OCI-LY1 (cell line): Measurements from ENCODE around the gene LTBP2.

Source experiments
- H2AFZ ChIP-seq: fragments of 200-600 bp; sonication (generic), shearing (Covaris generic); 2 replicates; pipeline ENCODE4 v1.6.0; 2014; ENCODE audit warnings: antibody characterized with exemption, mild to moderate bottlenecking, low read length
- H3F3A ChIP-seq: fragments of 200-600 bp; sonication (generic), shearing (Covaris generic); 2 replicates; pipeline ENCODE4 v1.6.0; 2014; ENCODE audit warnings: mild to moderate bottlenecking, antibody characterized with exemption, low read length, moderate library complexity; ENCODE audit not compliant: insufficient read depth
- H3K27ac ChIP-seq: fragments of 200-600 bp; sonication (generic); 2 replicates; pipeline ENCODE4 v1.5.1; 2014; ENCODE audit warnings: low read length, mixed run types, mild to moderate bottlenecking, low read depth; ENCODE audit not compliant: poor library complexity, severe bottlenecking
- H3K27me3 ChIP-seq: fragments of 200-600 bp; sonication (generic); 2 replicates; pipeline ENCODE4 v1.6.0; 2014; ENCODE audit warnings: antibody characterized with exemption, mild to moderate bottlenecking, low read length, moderate library complexity; ENCODE audit not compliant: insufficient read depth
- H3K36me3 ChIP-seq: fragments of 200-600 bp; sonication (generic); 2 replicates; pipeline ENCODE4 v1.6.1; 2014; ENCODE audit warnings: mild to moderate bottlenecking, antibody characterized with exemption, low read length, moderate library complexity, mixed read lengths; ENCODE audit not compliant: insufficient read depth
- H3K4me1 ChIP-seq: fragments of 200-600 bp; sonication (generic); 2 replicates; pipeline ENCODE4 v1.5.1; 2014; ENCODE audit warnings: mild to moderate bottlenecking, low read length, moderate library complexity; ENCODE audit not compliant: insufficient read depth, severe bottlenecking
- H3K4me2 ChIP-seq: fragments of 200-600 bp; sonication (generic), shearing (Covaris generic); 2 replicates; pipeline ENCODE4 v1.6.1; 2014; ENCODE audit warnings: low read length
- H3K4me3 ChIP-seq: fragments of 200-600 bp; sonication (generic); 2 replicates; pipeline ENCODE4 v1.5.1; 2014; ENCODE audit warnings: low read length, low read depth, mild to moderate bottlenecking, mixed read lengths; ENCODE audit not compliant: poor library complexity, severe bottlenecking
- H3K79me2 ChIP-seq: fragments of 200-600 bp; shearing (Covaris generic); 2 replicates; pipeline ENCODE4 v1.6.1; 2016; ENCODE audit warnings: mixed run types, low read length, mixed read lengths; ENCODE audit not compliant: insufficient read depth
- H3K9ac ChIP-seq: fragments of 200-600 bp; sonication (generic), shearing (Covaris generic); 2 replicates; pipeline ENCODE4 v1.6.1; 2014; ENCODE audit warnings: mild to moderate bottlenecking, low read length, mixed read lengths
- H3K9me2 ChIP-seq: fragments of 200-600 bp; sonication (generic), shearing (Covaris generic); 2 replicates; pipeline ENCODE4 v1.6.1; 2014; ENCODE audit warnings: low read depth, mild to moderate bottlenecking, low read length, mixed read lengths
- H3K9me3 ChIP-seq: fragments of 200-600 bp; shearing (Covaris generic); 2 replicates; pipeline ENCODE4 v1.6.1; 2014; ENCODE audit warnings: low read length, mixed read lengths
- H4K20me1 ChIP-seq: fragments of 200-600 bp; sonication (generic), shearing (Covaris generic); 2 replicates; pipeline ENCODE4 v1.6.0; 2016; ENCODE audit warnings: mild to moderate bottlenecking, low read length; ENCODE audit not compliant: insufficient read depth
- EZH2 ChIP-seq: fragments of 200-600 bp; sonication (generic), shearing (Covaris generic); IDR thresholded peaks from 2 replicates; pipeline ENCODE4 v1.8.0; 2017; ENCODE audit warnings: borderline replicate concordance, mixed run types, mild to moderate bottlenecking, antibody characterized with exemption, low read length, moderate library complexity, mixed read lengths
- TF ChIP-seq, protein P1 (sequence below): fragments of 200-600 bp; sonication (generic), shearing (Covaris generic); IDR thresholded peaks from 2 replicates; pipeline ENCODE4 v1.5.1; 2017; ENCODE audit warnings: mild to moderate bottlenecking, antibody characterized with exemption, low read length, moderate library complexity, mixed read lengths

Gene LTBP2

DNA sequence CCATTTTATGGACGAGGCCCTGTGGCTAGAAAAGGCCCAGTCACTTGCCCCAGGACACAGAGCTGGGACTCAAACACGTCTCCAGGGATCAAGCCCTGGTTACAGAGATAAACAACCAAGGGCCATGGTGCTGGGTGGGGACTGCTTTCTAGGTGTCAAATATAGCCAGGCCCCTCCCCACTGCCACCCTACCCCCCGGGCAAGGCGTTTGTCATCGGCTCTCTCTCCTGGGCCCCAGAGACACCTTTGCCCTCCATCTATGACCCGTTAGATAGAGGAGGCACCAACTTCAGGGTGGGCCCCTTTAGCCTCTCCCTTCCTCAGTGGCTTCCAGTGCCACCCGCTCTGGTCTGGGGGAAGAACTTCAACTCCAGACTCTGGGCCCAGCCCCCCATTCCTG lies 18.0 kb downstream of the LTBP2 start:
- H3K27ac ChIP-seq: no peak overlapping the region
- H3K36me3 ChIP-seq: no peaks in the 10 kb centered on the region

DNA sequence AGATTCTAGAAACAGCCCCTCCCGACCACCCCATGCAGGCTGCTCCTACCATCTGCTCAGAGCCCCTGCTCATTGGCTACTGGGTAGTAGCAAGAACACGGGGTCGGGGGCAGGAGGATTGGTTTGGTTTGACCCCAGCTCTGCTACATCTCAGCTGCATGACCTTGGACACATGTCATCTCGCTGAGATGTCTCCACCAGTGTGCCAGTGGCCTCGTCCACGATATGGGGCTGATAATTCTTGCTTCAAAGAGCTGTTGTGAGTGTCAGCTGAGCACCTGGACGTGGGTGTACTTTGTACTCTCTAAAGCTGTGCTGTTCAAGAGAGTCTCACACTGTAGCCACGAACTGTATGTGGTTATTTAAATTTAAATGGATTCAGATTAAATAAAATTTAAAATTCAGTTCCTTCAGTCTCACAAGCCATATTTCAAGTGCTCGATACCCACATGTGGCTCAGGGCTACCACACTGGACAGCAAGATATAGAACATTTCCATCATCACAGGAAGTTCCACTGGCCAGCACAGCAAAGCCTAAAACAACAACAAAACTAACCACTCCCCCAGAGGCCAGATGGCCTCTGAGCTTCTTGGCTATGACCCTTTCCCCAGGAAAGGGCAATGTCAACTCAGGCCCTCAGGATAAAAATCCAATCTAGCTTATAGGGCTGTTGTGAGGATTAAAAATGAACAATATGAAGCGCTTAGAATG lies 18.6 kb downstream of the LTBP2 start:
- H3K79me2 ChIP-seq: no peaks in the 10 kb centered on the region
- H3K9ac ChIP-seq: no peak overlapping the region
- H3K27ac ChIP-seq: no peak overlapping the region
- H3K4me3 ChIP-seq: no peak overlapping the region
- no peaks in the 10 kb centered on the region; the same call in 1 of the 2 replicates for H3K27me3 ChIP-seq
- H3F3A ChIP-seq: no peaks in the 10 kb centered on the region
- peaks cover 12% of the 10 kb centered on the region for H3K4me1 ChIP-seq
- H3K4me2 ChIP-seq: no peak overlapping the region; the same call in 1 of the 2 replicates
- H3K9me3 ChIP-seq: no peaks in the 10 kb centered on the region
- no peaks in the 10 kb centered on the region for H3K36me3 ChIP-seq
- no peaks in the 10 kb centered on the region for H4K20me1 ChIP-seq
- H2AFZ ChIP-seq: no peak overlapping the region
- TF ChIP-seq, protein P1, sequence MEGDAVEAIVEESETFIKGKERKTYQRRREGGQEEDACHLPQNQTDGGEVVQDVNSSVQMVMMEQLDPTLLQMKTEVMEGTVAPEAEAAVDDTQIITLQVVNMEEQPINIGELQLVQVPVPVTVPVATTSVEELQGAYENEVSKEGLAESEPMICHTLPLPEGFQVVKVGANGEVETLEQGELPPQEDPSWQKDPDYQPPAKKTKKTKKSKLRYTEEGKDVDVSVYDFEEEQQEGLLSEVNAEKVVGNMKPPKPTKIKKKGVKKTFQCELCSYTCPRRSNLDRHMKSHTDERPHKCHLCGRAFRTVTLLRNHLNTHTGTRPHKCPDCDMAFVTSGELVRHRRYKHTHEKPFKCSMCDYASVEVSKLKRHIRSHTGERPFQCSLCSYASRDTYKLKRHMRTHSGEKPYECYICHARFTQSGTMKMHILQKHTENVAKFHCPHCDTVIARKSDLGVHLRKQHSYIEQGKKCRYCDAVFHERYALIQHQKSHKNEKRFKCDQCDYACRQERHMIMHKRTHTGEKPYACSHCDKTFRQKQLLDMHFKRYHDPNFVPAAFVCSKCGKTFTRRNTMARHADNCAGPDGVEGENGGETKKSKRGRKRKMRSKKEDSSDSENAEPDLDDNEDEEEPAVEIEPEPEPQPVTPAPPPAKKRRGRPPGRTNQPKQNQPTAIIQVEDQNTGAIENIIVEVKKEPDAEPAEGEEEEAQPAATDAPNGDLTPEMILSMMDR: no peak
- no peak for TF ChIP-seq EZH2
- H3K9me2 ChIP-seq: no peaks in the 10 kb centered on the region

More for the DNA sequence above, 18.0 kb downstream of the LTBP2 start:
- H3K4me3 ChIP-seq: no peak overlapping the region
- no peak overlapping the region for H3K9ac ChIP-seq
- H3K79me2 ChIP-seq: no peaks in the 10 kb centered on the region
- no peaks in the 10 kb centered on the region for H4K20me1 ChIP-seq
- no peak overlapping the region for H3K4me2 ChIP-seq
- H3K27me3 ChIP-seq: no peaks in the 10 kb centered on the region; the same call in 1 of the 2 replicates
- H3K9me3 ChIP-seq: no peaks in the 10 kb centered on the region
- no peaks in the 10 kb centered on the region for H3K9me2 ChIP-seq
- TF ChIP-seq EZH2: no peak
- TF ChIP-seq, protein P1: no peak
- H3K4me1 ChIP-seq: peaks cover 12% of the 10 kb centered on the region
- H3F3A ChIP-seq: no peaks in the 10 kb centered on the region
- H2AFZ ChIP-seq: no peak overlapping the region

DNA sequence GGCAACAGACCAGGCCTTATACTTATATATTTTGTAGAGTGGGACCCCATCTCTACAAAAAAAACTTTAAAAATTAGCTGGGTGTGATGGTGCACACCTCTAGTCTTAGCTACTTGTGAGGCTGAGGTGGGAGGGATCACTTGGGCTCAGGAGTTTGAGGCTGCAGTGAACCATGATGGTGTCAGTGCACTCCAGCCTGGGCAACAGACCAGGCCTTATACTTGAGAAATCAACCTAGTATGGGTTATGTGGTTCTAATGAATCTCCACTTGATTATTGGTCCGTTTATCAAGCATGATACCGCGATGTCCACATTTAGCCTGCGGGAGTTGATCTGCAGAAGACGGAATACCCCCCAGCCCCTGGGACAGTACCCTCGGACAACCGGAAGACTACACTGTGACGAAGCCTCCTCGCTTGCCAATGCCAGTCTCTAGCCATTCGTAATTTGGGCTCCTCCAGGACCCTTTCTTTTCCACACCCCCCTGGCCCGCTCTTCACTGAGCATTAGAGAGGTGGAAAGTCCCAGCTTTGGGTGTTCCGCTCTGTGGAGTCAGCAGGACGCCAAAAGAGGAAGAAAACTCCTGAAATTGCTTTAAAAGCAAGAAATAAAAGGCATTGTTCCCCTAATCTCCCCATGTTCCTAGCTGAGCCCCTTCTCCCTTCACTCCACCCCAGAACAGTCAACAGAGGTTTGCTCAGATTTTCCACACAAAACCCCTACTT lies 19.4 kb downstream of the LTBP2 start:
- Histone ChIP-seq H3K36me3 (no peaks in the 10 kb centered on the region), H4K20me1 (no peaks in the 10 kb centered on the region), H2AFZ (no peak overlapping the region), H3K4me1 (peaks cover 12% of the 10 kb centered on the region), H3K27me3 (no peaks in the 10 kb centered on the region; the same call in 1 of the 2 replicates), H3K27ac (no peak overlapping the region), H3K9me2 (no peaks in the 10 kb centered on the region), H3K4me3 (no peak overlapping the region), H3F3A (no peaks in the 10 kb centered on the region), H3K4me2 (no peak overlapping the region; the same call in 1 of the 2 replicates), H3K79me2 (no peaks in the 10 kb centered on the region), H3K9ac (no peak overlapping the region), H3K9me3 (no peaks in the 10 kb centered on the region)
- TF ChIP-seq, protein P1: no peak
- TF ChIP-seq EZH2: no peak
